Stimulated activated naive CD8-positive, alpha-beta T cell treated with anti-CD3 and anti-CD28 coated beads, Interleukin-15, Interleukin-2, amounts not matched to agents 100 U/mL and 50 U/mL, for 24 hours (primary cell): ENCODE results near the gene GP5.

Experiments
- ATAC-seq: fragments of 150-1000 bp; cut with Tn5 transposase; one replicate; pipeline ENCODE4 v1.10.0; 2021
- DNase-seq: peaks from one replicate; pipeline ENCODE4 v3.0.0; 2021

The GP5 gene

DNA sequence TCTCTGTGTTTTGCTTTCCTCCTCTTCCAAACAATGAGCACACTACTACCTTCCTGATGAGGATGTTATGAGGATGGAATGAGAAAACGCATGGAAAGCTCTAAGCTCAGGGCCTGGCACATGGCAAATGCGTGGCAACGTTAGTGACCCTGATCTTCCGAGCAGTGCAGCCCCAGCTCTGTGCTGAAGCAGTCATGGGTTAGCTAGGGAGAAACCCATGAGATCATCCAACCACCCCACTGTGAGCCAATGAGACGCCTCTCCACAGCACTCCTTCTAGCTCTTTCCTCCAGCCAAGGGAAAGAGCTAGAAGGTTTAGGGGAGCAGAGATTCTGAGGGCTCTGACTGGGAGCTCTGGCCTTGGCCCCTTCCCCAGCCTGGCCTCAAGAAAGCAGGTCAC lies 52.4 kb downstream of the GP5 start:
- ATAC-seq: peak; percentile 41

DNA sequence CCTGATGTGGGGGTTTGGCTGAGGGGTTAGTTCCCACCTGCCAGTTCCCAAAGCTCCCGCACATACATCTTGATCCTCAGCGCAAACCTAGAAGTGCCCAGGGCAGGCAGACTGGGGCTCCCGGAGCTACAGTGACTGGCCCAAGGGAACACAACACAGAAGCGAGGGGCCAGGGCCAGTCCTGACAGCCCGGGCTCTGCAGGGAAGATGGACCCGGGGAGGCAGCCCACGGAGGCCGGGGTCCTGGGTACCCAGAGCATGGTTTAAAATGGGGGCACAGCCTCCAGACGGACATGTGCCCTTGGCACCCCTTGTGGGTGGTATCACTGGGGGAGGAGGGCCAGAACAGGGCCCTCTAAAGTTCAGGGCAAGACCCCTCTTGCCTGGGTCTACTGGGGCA lies 53.0 kb downstream of the GP5 start:
- ATAC-seq (peak; percentile 16), DNase-seq (no peak)

More for the DNA sequence above, 52.4 kb downstream of the GP5 start:
- no peak for DNase-seq
